Measurements from ENCODE around the gene LRP3. TPM values are rescaled to one million over a fixed set of nuclear protein-coding genes. Genes with fewer than 3 reads are reported as not detected.

Gene LRP3
- total and polyA plus RNA-seq, 2 of the 13 experiments (the other 11 are each of a cell fraction or from before 2014, with no cell fraction given) = 17.6 to 51.6 TPM

DNA sequence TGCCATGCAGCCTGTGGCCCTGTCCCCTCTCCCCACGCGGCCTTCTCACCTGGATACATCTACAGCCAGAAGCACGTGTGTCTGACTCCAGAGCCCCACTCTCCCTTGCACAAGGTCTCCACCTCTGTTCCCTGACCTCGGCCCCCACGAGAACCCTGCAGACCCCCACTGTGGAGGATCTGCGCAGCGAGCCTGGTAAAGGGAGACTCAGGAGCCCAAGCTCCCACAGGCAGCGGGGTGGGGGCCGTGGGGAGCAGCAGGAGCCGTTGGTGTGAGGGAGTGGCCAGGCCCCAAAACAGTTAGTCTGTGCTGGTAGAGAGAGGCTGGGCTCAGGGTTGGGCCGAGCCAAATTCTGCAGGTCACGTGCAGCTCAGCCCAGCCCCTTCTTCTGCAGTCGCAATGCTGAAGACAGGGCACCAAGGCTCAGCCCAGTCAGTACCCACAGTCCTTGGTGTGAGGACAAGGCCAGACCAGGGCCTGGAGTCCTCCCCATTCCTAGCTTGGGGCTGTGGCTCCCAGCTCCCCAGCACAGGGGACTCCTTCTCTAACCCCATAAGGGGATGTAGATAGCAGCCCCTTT, 60.2 kb downstream of the LRP3 start:
- no peak overlapping the region for H3K9ac ChIP-seq (ENCODE audit: insufficient read depth, low read depth, low read length)
- BruUV-seq (replicated peaks) = no TSS peak
- in situ Hi-C loops (cut with HindIII; ENCODE audit: extremely low pct_ligation_motif_present, low pct_unique_long_range_greater_than_20kb) = no loop called here
- no peak overlapping the region for H3K4me3 ChIP-seq (replicated peaks in 1 of 3; ENCODE audit: insufficient read depth in 1 of 3, low read depth in 2 of 3, low read length in 3 of 3)
- ChIA-PET CTCF (ENCODE audit: low intra/inter-chr PET ratio, low total read pairs) (no interaction called here), POLR2A (interaction anchor here (0.8 to 1.5 kb wide), 4 partner anchors 13 to 48 kb away, joined by 3 to 5 read pairs (median 4); partner anchors contain the start of gene CEBPA)
- H2AFZ ChIP-seq (ENCODE audit: low read length) = no peak overlapping the region
- intact Hi-C loops (cut with micrococcal nuclease; ENCODE audit: unreplicated experiment) = no loop called here
- H3K4me2 ChIP-seq (ENCODE audit: low read depth, low read length) = no peak overlapping the region
- H4K20me1 ChIP-seq (ENCODE audit: insufficient read depth, low read length) = no peaks in the 10 kb centered on the region
- TF ChIP-seq YEATS4 (CRISPR knock-in tag; IDR thresholded peaks at IDR 0.05; ENCODE audit: borderline replicate concordance) (no peak), ZNF124 (CRISPR knock-in tag; IDR thresholded peaks at IDR 0.05) (no peak), SMC3 (IDR thresholded peaks at IDR 0.05; ENCODE audit: low read length) (no peak), BHLHE40 (IDR thresholded peaks at IDR 0.05; ENCODE audit: low read length) (peak; percentile 55; the same call in 1 of the 2 replicates), CHD4 (IDR thresholded peaks at IDR 0.05; ENCODE audit: borderline replicate concordance, low read length) (no peak)
- TF ChIP-seq, protein P1, sequence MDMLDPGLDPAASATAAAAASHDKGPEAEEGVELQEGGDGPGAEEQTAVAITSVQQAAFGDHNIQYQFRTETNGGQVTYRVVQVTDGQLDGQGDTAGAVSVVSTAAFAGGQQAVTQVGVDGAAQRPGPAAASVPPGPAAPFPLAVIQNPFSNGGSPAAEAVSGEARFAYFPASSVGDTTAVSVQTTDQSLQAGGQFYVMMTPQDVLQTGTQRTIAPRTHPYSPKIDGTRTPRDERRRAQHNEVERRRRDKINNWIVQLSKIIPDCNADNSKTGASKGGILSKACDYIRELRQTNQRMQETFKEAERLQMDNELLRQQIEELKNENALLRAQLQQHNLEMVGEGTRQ (IDR thresholded peaks at IDR 0.05; ENCODE audit: low read depth, low read length) = 0 out of 2 replicates have a peak, but pooled peaks have one; percentile 7
- TF ChIP-seq, protein P1 (CRISPR knock-in tag; IDR thresholded peaks at IDR 0.05; ENCODE audit: borderline replicate concordance) = peak; percentile 36; the same call in 1 of the 2 replicates
- TF ChIP-seq, protein P2, sequence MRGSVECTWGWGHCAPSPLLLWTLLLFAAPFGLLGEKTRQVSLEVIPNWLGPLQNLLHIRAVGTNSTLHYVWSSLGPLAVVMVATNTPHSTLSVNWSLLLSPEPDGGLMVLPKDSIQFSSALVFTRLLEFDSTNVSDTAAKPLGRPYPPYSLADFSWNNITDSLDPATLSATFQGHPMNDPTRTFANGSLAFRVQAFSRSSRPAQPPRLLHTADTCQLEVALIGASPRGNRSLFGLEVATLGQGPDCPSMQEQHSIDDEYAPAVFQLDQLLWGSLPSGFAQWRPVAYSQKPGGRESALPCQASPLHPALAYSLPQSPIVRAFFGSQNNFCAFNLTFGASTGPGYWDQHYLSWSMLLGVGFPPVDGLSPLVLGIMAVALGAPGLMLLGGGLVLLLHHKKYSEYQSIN (CRISPR knock-in tag; IDR thresholded peaks at IDR 0.05; ENCODE audit: borderline replicate concordance) = no peak
- ATAC-seq (peak; percentile 8; the same call in 1 of the 3 replicates), FAIRE-seq (no peak), DNase-seq (ENCODE audit: low spot score) (no peak)
- no peaks in the 10 kb centered on the region for H3K36me3 ChIP-seq (replicated peaks in 1 of 2; ENCODE audit: control insufficient read depth in 1 of 2, insufficient read depth in 2 of 2, low read length in 2 of 2)
- H3K9me3 ChIP-seq (ENCODE audit: low read length) = peaks cover 5% of the 10 kb centered on the region
- H3K4me1 ChIP-seq (ENCODE audit: insufficient read depth, low read length) = peaks cover 49% of the 10 kb centered on the region
- no peak overlapping the region for H3K27ac ChIP-seq (ENCODE audit: extremely low read length, insufficient read depth, low read length)
- H3K27me3 ChIP-seq (ENCODE audit: control insufficient read depth in 1 of 2, insufficient read depth in 2 of 2, low read length in 2 of 2) = peaks cover 9 to 26% of the 10 kb centered on the region in 2 experiments; a peak in 4 of 5 replicates
- H3K79me2 ChIP-seq (ENCODE audit: insufficient read depth, low read length) = no peaks in the 10 kb centered on the region
- WGBS (ENCODE audit: low lambda C conversion rate) = 26% methylated on average over 9 of the region's 13 CpGs
